NCI-H2171 (cell line): ENCODE measurements around the gene TEX38.
"Not testable (repeated sequence)": the region's sequence is repeated elsewhere in the genome, so short reads cannot be mapped to it uniquely, and the experiment has no call there.

ENCODE experiments used
- DNase-seq: peaks from one replicate; lab custom pipeline; 2025; lab: John Stamatoyannopoulos, UW

The TEX38 gene

GRCh38 chr1:46671554-46671953 lies at the start of gene TEX38:
TEX38 (plus strand) TSS chr1:46671854; CDS start chr1:46671935, 81 bp downstream.
- no peak for DNase-seq

DNA sequence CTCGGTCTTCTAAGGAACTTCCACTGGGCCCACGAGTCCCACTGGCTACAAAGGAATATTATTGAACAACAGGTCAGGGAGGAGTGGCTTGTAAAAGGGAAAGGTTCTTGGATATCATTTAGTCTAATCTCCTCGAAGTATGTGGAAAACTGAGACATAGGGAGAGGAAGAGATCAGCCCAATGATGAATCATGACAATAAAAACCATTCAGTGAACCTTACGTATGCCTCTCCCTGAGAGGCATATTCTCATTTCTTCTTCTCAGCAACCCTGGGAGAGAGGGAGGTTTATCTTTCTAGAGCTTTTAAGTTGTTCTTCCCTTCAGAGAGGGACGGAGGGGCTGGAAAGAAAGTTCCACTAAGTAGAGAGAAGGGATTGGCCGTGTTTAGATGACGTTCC lies 49.7 kb upstream of the TEX38 start:
- no peak for DNase-seq

- DNase-seq, result no peak
Observed at GRCh38 chr1:46622344-46622743, 49.3 kb upstream of the TEX38 start.

DNA sequence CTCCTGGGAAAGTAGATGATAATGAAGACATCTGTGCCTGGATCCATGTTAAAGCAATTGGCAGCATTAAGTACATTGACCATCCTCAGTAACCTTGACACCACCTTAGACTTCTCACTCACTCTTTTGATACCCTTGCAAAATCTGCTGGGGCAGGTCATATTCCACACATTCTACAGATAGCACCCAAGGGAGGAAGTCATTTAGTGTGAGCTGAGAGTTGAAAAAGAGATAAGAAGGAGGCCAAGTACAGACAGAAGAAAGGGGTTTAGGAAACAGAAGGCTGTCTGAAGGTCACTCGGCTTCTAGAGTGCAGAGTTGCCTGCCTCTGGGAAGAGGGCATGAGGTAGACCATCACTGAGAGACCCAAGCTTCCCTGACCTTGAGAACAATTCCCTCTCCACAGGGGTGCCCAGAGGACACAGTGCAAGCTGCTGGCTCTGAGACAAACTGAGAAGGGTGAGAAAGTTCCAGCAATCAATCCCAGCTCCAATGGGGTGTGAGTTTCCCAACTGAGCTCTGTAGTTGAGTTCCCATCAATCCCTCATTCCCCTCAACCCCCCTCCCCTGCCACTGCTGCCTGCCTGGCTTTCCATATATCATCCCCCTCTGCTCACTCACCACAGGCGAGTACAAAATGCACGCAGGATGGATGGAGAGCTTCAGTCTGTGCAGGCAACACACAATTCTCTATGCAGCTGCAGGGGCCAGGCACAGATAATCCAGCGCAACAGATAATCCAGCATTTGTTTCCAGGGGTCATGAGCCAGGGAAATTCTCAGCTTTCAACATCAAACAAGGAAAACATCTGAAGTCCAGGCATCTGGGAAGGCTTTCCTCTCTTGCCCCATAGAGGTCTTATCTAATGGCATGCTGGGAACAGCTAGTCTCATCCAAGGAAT lies 47.7 kb upstream of the TEX38 start:
- no peak for DNase-seq

GRCh38 chr1:46630719-46631118 lies 40.9 kb upstream of the TEX38 start:
- DNase-seq, result no peak

GRCh38 chr1:46635205-46635604 lies 36.4 kb upstream of the TEX38 start:
- DNase-seq, result no peak

DNA sequence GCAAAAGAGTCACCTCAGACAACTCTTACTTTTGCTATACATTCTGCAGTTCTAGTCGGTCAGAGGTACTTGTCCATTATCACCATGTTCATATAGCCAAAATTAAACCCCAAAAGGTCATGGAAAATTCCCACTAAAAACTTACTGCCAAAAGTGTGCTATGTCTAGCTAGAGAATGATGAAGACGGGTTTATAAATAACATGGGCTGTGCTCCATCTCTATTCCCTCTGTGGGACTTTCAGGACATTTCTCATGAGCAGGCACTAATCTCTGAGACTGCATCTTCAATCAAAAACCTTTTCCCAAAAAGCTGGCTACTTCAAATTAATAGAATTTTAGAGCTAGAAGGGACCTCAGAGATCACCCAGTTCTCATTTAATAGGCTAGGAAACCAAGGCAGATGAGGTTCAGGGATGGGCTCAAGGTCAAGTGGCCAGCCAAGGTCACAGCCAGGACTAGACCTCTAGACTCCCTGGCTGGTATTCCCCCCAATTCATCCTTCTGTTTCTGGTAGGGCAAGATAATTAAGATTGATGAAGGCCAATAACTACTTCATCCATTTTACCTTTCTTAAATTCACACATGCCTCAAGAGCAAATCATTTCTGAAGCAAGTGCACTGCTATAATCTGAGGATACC lies 34.1 kb upstream of the TEX38 start:
- no peak for DNase-seq

DNA sequence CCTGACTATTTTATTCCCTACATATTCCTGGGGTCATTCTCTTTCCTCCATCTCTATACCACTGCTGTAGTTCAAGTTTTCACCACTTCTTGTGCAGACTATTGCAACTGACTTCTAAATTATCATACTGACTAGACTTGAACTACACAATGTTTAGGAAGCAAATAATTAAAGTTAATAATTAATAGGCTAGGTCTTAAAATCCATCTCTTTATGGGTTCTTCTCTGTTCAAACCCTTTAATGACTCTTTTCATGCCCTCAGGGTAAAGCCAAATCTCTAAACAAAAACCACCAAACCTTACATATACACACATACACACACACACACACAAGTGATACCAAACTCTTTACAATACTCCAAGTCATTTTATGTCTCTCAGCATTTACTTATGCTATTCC lies 32.7 kb upstream of the TEX38 start:
- DNase-seq, result no peak

DNA sequence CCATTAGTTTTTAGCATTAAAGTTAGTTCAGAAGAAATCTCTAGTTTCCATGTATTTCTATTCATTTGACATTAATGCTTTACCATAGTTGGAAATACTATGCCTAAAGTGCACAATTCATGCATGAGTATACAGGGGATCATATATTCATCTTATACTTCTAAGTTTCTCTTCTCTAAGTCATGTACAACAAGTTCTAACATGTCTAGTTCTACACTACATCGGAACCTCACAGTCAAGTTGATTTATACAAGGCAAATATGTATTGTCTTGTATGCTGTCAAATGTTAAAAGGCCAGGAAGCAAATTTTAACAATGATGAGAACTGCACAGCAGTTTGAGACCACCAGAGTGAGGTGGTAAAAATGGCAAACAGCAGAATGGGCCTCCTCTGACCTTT lies 32.1 kb upstream of the TEX38 start:
- no peak for DNase-seq

GRCh38 chr1:46642115-46642680 lies 29.5 kb upstream of the TEX38 start:
- DNase-seq, result no peak

- DNase-seq, result peak; percentile 84
Observed at GRCh38 chr1:46643368-46643775, 28.3 kb upstream of the TEX38 start.

GRCh38 chr1:46645815-46646214 lies 25.8 kb upstream of the TEX38 start:
- no peak for DNase-seq

DNA sequence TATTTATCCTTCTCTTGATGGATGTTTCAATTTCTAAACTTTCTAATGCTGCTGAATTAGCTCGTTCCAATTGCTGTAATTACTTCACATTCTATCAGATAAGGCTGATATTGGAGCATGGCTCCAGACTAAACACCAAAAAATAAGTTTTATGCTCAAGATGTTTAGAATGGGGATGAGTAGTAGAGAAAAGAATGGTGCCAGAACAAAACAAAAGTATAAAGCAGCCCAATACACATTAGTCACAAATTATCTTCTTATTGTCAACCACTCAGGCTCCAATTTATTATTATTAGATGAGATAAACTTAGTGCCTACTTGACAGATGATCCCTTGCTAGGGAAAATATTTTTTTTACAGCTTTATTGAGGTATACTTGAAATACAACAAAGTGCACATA lies 25.3 kb upstream of the TEX38 start:
- DNase-seq, result no peak

GRCh38 chr1:46646844-46647243 lies 24.8 kb upstream of the TEX38 start:
- no peak for DNase-seq

DNA sequence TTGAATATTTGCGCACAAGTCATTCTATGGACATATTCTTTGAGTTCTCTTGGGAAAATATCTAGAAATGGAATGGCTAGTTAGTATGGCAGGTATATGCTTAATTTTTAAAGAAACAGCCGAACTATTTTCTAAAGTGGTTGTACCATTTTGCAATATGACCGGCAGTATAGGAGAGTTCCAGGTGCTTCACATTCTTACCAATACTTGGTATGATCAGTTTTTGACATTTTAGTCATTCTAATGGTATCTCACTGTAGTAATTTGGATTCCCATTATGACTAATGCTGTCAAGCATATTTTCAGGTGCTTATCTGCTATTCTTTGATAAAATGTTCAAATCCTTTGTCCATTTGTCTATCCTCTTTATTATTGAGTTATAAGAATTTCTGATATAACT lies 24.0 kb upstream of the TEX38 start:
- DNase-seq, result no peak

DNA sequence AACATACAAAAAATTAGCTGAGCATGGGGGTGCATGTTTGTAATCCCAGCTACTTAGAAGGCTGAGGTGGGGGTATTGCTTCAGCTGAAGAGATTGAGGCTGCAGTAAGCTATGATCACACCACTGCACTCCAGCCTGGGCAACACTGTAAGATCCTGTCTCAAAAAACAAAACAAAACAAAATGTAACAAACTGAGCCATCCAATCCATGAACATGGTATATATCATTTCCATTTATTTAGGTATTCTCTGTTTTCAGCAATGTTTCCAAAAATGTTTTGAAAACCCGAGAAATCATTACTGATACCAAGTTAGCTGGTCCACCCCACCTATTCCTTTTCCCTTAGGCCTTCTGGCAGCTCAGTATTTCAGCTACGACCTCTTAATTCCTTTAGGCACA lies 21.9 kb upstream of the TEX38 start:
- no peak for DNase-seq

GRCh38 chr1:46650491-46650890 lies 21.2 kb upstream of the TEX38 start:
- no peak for DNase-seq

DNA sequence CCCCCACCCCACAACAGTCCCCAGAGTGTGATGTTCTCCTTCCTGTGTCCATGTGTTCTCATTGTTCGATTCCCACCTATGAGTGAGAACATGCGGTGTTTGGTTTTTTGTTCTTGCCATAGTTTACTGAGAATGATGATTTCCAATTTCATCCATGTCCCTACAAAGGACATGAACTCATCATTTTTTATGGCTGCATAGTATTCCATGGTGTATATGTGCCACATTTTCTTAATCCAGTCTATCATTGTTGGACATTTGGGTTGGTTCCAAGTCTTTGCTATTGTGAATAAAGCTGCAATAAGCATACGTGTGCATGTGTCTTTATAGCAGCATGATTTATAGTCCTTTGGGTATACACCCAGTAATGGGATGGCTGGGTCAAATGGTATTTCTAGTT lies 20.5 kb upstream of the TEX38 start:
- DNase-seq, result not testable (repeated sequence)

GRCh38 chr1:46652321-46653100 lies 19.1 kb upstream of the TEX38 start:
- DNase-seq, result no peak

DNA sequence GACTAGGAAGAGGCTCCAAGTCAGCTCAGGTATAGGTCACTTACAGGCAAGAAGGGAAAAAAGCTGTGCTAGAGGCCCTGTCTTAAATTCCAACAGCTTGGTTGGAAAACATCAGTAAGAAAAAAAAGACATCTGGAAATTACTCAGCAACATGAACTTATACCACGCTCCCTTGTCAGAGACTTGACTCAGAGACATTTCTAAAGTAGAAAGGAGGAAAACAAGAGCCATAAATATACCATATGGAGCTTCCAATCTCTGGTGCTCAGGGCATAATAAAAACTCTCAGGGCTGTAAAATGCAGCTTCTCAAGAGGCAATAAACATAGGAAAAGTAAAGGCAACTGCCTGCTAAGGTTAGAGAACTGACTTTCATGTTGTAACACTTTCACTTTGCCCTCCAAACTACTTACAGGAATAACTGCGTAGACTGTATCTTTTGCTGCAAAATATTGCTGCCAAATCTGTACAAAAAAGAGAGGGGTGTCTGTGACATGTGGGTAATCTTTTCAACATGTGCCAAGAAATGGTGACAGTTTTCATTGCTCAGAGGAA lies 18.2 kb upstream of the TEX38 start:
- no peak for DNase-seq

- DNase-seq, result no peak
Observed at GRCh38 chr1:46654012-46654411, 17.6 kb upstream of the TEX38 start.

GRCh38 chr1:46654698-46655097 lies 17.0 kb upstream of the TEX38 start:
- DNase-seq, result not testable (repeated sequence)
